ENCODE data around the gene RIC8B. TPM values are rescaled to one million over a fixed set of nuclear protein-coding genes. Genes with fewer than 3 reads are reported as not detected.
A peak's percentile ranks its signal among the peaks of the same experiment; 100 is the strongest.
"Not testable (repeated sequence)": the region's sequence is repeated elsewhere in the genome, so short reads cannot be mapped to it uniquely, and the experiment has no call there.

Gene RIC8B
- total RNA-seq, 2 donors from 2014 or later, result 15.8 to 18.2 TPM

- peaks cover 22% of the 10 kb centered on the region in 2 donors for H3K4me1 Mint-ChIP-seq (ENCODE audit: low read depth in 2 of 2)
- H3K9me3 Mint-ChIP-seq, result no peaks in the 10 kb centered on the region
- no peak for DNase-seq (ENCODE audit: low spot score)
- no peaks in the 10 kb centered on the region for H3K36me3 Mint-ChIP-seq
- H3K27ac Mint-ChIP-seq, result no peak overlapping the region
- peaks cover 2 to 6% of the 10 kb centered on the region in 2 donors for H3K27me3 Mint-ChIP-seq
- peak in 1 of 2 donors; percentile 8 for ATAC-seq
- no peak overlapping the region for H3K4me3 Mint-ChIP-seq
Observed at GRCh38 chr12:106915635-106916026, 141.1 kb downstream of the RIC8B start.

GRCh38 chr12:106917503-106917902 lies 143.0 kb downstream of the RIC8B start:
- peaks cover 14 to 16% of the 10 kb centered on the region in 2 donors for H3K4me1 Mint-ChIP-seq (ENCODE audit: low read depth in 2 of 2)
- H3K27me3 Mint-ChIP-seq, result peaks cover 13 to 16% of the 10 kb centered on the region in 2 donors
- no peak overlapping the region for H3K27ac Mint-ChIP-seq
- no peaks in the 10 kb centered on the region for H3K36me3 Mint-ChIP-seq
- DNase-seq (ENCODE audit: low spot score) (no peak), ATAC-seq (no peak)
- H3K9me3 Mint-ChIP-seq, result no peaks in the 10 kb centered on the region
- no peak overlapping the region for H3K4me3 Mint-ChIP-seq

GRCh38 chr12:106918746-106919145 lies 144.3 kb downstream of the RIC8B start:
- Mint-ChIP-seq H3K27ac (no peak overlapping the region), H3K27me3 (peaks cover 21 to 26% of the 10 kb centered on the region in 2 donors)
- ATAC-seq, result no peak

GRCh38 chr12:106919910-106920544 lies 145.5 kb downstream of the RIC8B start:
- peaks cover 26 to 33% of the 10 kb centered on the region in 2 donors for H3K27me3 Mint-ChIP-seq
- DNase-seq (ENCODE audit: low spot score) (no peak), ATAC-seq (no peak)
- H3K27ac Mint-ChIP-seq, result no peak overlapping the region
- H3K36me3 Mint-ChIP-seq, result no peaks in the 10 kb centered on the region
- no peak overlapping the region for H3K4me3 Mint-ChIP-seq
- no peaks in the 10 kb centered on the region for H3K9me3 Mint-ChIP-seq
- peaks cover 10 to 11% of the 10 kb centered on the region in 2 donors for H3K4me1 Mint-ChIP-seq (ENCODE audit: low read depth in 2 of 2)

More at GRCh38 chr12:106918746-106919145, 144.3 kb downstream of the RIC8B start:
- H3K36me3 Mint-ChIP-seq, result no peaks in the 10 kb centered on the region
- no peaks in the 10 kb centered on the region for H3K9me3 Mint-ChIP-seq
- H3K4me1 Mint-ChIP-seq (ENCODE audit: low read depth in 2 of 2), result peaks cover 14 to 15% of the 10 kb centered on the region in 2 donors
- H3K4me3 Mint-ChIP-seq, result no peak overlapping the region
- DNase-seq (ENCODE audit: low spot score), result no peak

- not testable (repeated sequence) for H3K4me1 Mint-ChIP-seq (ENCODE audit: low read depth in 2 of 2); DNase-seq (ENCODE audit: low spot score); H3K9me3 Mint-ChIP-seq; H3K4me3 Mint-ChIP-seq; ATAC-seq; H3K27ac Mint-ChIP-seq; H3K36me3 Mint-ChIP-seq
- peaks cover 28 to 33% of the 10 kb centered on the region in 2 donors for H3K27me3 Mint-ChIP-seq
Observed at GRCh38 chr12:106921976-106922375, 147.5 kb downstream of the RIC8B start.

GRCh38 chr12:106923594-106923993 lies 149.1 kb downstream of the RIC8B start:
- H3K27me3 Mint-ChIP-seq, result peaks cover 33 to 43% of the 10 kb centered on the region in 2 donors
- ATAC-seq; H3K4me3 Mint-ChIP-seq; DNase-seq (ENCODE audit: low spot score); H3K27ac Mint-ChIP-seq; H3K9me3 Mint-ChIP-seq; H3K36me3 Mint-ChIP-seq; H3K4me1 Mint-ChIP-seq (ENCODE audit: low read depth in 2 of 2): not testable (repeated sequence)

GRCh38 chr12:106924268-106924861 lies 149.9 kb downstream of the RIC8B start:
- DNase-seq (ENCODE audit: low spot score) (no peak), ATAC-seq (no peak)
- Mint-ChIP-seq H3K9me3 (no peaks in the 10 kb centered on the region), H3K27me3 (peaks cover 37 to 49% of the 10 kb centered on the region in 2 donors), H3K4me3 (no peak overlapping the region), H3K36me3 (no peaks in the 10 kb centered on the region), H3K27ac (no peak overlapping the region), H3K4me1 (ENCODE audit: low read depth in 2 of 2) (peaks cover 0 to 2% of the 10 kb centered on the region in 2 donors)

GRCh38 chr12:106926657-106927056 lies 152.2 kb downstream of the RIC8B start:
- Mint-ChIP-seq H3K36me3 (no peaks in the 10 kb centered on the region), H3K4me3 (no peak overlapping the region), H3K27ac (no peak overlapping the region), H3K9me3 (no peaks in the 10 kb centered on the region), H3K27me3 (peaks cover 41 to 54% of the 10 kb centered on the region in 2 donors), H3K4me1 (ENCODE audit: low read depth in 2 of 2) (no peaks in the 10 kb centered on the region)
- DNase-seq (ENCODE audit: low spot score) (no peak), ATAC-seq (no peak)

- DNase-seq (ENCODE audit: low spot score) (no peak), ATAC-seq (no peak)
- Mint-ChIP-seq H3K36me3 (no peaks in the 10 kb centered on the region), H3K27ac (no peak overlapping the region), H3K27me3 (peaks cover 29 to 34% of the 10 kb centered on the region in 2 donors), H3K4me1 (ENCODE audit: low read depth in 2 of 2) (no peaks in the 10 kb centered on the region), H3K9me3 (no peaks in the 10 kb centered on the region), H3K4me3 (no peak overlapping the region)
Observed at GRCh38 chr12:106934277-106934676, 159.8 kb downstream of the RIC8B start.

Other genes with a start within 250 kb of the RIC8B start
- gene RFX4, start 191.7 kb upstream of the RIC8B start, total RNA-seq, result not detected
- 10 to 100 TPM; 31.2 to 42.7 TPM for gene TMEM263, start 181.2 kb downstream of the RIC8B start, total RNA-seq
- 1 to 10 TPM; 8.0 to 9.0 TPM for gene MTERF2, start 212.5 kb downstream of the RIC8B start, total RNA-seq

Measured in natural killer cell treated with Interleukin-12 subunit alpha and Interleukin-12 subunit beta and Interleukin-15 and Interleukin-18, amount 100 ng/mL, for 72 hours (primary cell).